DOHH2 (cell line): ENCODE results near the gene COX8A.
A peak's percentile ranks its signal among the peaks of the same experiment; 100 is the strongest.

Experiments
- H3F3A ChIP-seq: fragments of 200-600 bp; sonication (generic), shearing (Covaris generic); 2 replicates; pipeline ENCODE4 v1.6.0; 2016; ENCODE audit warnings: antibody characterized with exemption, mild to moderate bottlenecking; ENCODE audit not compliant: control insufficient read depth, insufficient read depth
- H3K27ac ChIP-seq: fragments of 200-600 bp; sonication (generic); 2 replicates; pipeline ENCODE4 v1.5.1; 2014; ENCODE audit warnings: low read depth, mild to moderate bottlenecking, low read length, moderate library complexity
- H3K27me3 ChIP-seq: fragments of 200-600 bp; sonication (generic); 2 replicates; pipeline ENCODE4 v1.6.1; 2014; ENCODE audit warnings: mild to moderate bottlenecking, low read length, mixed read lengths; ENCODE audit not compliant: control insufficient read depth
- H3K36me3 ChIP-seq: fragments of 200-600 bp; sonication (generic); 2 replicates; pipeline ENCODE4 v1.6.1; 2014; ENCODE audit warnings: mild to moderate bottlenecking, low read length, moderate library complexity, mixed read lengths; ENCODE audit not compliant: control insufficient read depth
- H3K4me1 ChIP-seq: fragments of 200-600 bp; sonication (generic); 2 replicates; pipeline ENCODE4 v1.6.1; 2014; ENCODE audit warnings: mild to moderate bottlenecking, low read length, mixed read lengths; ENCODE audit not compliant: control insufficient read depth
- H3K4me2 ChIP-seq: fragments of 200-600 bp; sonication (generic); 2 replicates; pipeline ENCODE4 v1.6.0; 2014; ENCODE audit warnings: mild to moderate bottlenecking, low read length, moderate library complexity
- H3K4me3 ChIP-seq: fragments of 200-600 bp; sonication (generic); 2 replicates; pipeline ENCODE4 v1.5.1; 2014; ENCODE audit warnings: mild to moderate bottlenecking, low read length, mixed read lengths
- H3K79me2 ChIP-seq: fragments of 200-600 bp; sonication (generic); 2 replicates; pipeline ENCODE4 v1.6.1; 2014; ENCODE audit warnings: mild to moderate bottlenecking, low read length, mixed read lengths; ENCODE audit not compliant: control insufficient read depth
- H3K9me2 ChIP-seq: fragments of 200-600 bp; sonication (generic); replicated peaks from 2 replicates; pipeline ENCODE4 v1.6.1; 2014; ENCODE audit warnings: mild to moderate bottlenecking, low read length, mixed read lengths; ENCODE audit not compliant: control insufficient read depth
- H3K9me3 ChIP-seq: fragments of 200-600 bp; sonication (generic); 2 replicates; pipeline ENCODE4 v1.6.1; 2014; ENCODE audit warnings: antibody characterized with exemption, low read length, mixed read lengths; ENCODE audit not compliant: control insufficient read depth, insufficient read depth
- H4K20me1 ChIP-seq: fragments of 200-600 bp; sonication (generic); 2 replicates; pipeline ENCODE4 v1.6.0; 2014; ENCODE audit warnings: low read depth, mild to moderate bottlenecking, antibody characterized with exemption, low read length, moderate library complexity; ENCODE audit not compliant: control insufficient read depth, insufficient read depth
- EZH2phosphoT487 ChIP-seq: fragments of 200-600 bp; sonication (generic); IDR thresholded peaks from 2 replicates; pipeline ENCODE4 v1.6.1; 2017; ENCODE audit warnings: borderline replicate concordance, mild to moderate bottlenecking, antibody characterized with exemption, low read length, moderate library complexity, mixed read lengths
- TF ChIP-seq, protein P1 (sequence below): fragments of 200-600 bp; sonication (generic); IDR thresholded peaks from one replicate; pipeline ENCODE4 v1.5.1; 2014; ENCODE audit warnings: antibody characterized with exemption, mild to moderate bottlenecking, low read depth, low read length; ENCODE audit not compliant: poor library complexity, severe bottlenecking

COX8A gene

DNA sequence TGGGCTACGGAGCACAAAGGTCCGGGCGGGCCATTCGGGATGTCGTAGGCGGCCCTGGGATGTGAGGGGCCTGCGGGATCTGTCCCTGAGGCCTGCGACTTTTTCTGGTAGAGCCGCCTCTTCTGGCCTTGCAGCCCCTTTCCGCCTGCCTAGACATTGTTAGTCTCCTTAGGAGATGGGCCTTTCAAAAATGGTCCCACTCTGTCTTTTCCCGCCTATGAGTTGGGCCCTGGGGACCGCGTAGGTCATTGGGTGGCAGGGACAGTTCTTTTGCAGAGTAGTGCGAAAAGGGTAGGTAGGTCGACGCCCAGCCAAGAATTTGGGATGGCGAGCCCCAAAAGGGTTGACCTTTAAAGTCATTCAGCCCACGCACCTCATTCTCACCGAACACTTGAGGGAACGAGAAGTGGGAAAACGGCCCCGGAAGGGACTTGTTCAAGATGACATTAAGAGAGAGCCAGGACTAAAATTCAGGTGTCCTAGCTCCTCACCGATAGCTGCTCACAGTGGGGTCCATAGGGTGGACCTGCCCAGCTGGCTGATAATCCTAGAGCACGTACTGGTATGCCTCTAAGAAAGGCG, 12.6 kb downstream of the COX8A start:
- Histone ChIP-seq H3K4me2 (peak overlapping the region; percentile 91), H3K9me2 (no peaks in the 10 kb centered on the region), H3K27me3 (no peaks in the 10 kb centered on the region), H3K4me1 (peaks cover 23% of the 10 kb centered on the region), H3K27ac (peak overlapping the region; percentile 61; the same call in 1 of the 2 replicates), H3K36me3 (peaks cover 30% of the 10 kb centered on the region), H3F3A (no peaks in the 10 kb centered on the region), H4K20me1 (0 out of 2 replicates have a peak, but pooled peaks cover 3% of the 10 kb centered on the region), H3K79me2 (peaks cover 40% of the 10 kb centered on the region), H3K4me3 (peak overlapping the region; percentile 91), H3K9me3 (no peaks in the 10 kb centered on the region)
- TF ChIP-seq, protein P1, sequence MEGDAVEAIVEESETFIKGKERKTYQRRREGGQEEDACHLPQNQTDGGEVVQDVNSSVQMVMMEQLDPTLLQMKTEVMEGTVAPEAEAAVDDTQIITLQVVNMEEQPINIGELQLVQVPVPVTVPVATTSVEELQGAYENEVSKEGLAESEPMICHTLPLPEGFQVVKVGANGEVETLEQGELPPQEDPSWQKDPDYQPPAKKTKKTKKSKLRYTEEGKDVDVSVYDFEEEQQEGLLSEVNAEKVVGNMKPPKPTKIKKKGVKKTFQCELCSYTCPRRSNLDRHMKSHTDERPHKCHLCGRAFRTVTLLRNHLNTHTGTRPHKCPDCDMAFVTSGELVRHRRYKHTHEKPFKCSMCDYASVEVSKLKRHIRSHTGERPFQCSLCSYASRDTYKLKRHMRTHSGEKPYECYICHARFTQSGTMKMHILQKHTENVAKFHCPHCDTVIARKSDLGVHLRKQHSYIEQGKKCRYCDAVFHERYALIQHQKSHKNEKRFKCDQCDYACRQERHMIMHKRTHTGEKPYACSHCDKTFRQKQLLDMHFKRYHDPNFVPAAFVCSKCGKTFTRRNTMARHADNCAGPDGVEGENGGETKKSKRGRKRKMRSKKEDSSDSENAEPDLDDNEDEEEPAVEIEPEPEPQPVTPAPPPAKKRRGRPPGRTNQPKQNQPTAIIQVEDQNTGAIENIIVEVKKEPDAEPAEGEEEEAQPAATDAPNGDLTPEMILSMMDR = no peak
- no peak for TF ChIP-seq EZH2phosphoT487

- no peaks in the 10 kb centered on the region for H3K9me3 ChIP-seq
- no peak overlapping the region for H3K4me2 ChIP-seq
- no peak overlapping the region for H3K4me3 ChIP-seq
- no peaks in the 10 kb centered on the region for H3F3A ChIP-seq
- H4K20me1 ChIP-seq = 0 out of 2 replicates have a peak, but pooled peaks cover 3% of the 10 kb centered on the region
- TF ChIP-seq, protein P1 = no peak
- TF ChIP-seq EZH2phosphoT487 = no peak
- H3K27me3 ChIP-seq = no peaks in the 10 kb centered on the region
- H3K9me2 ChIP-seq = no peaks in the 10 kb centered on the region
- H3K27ac ChIP-seq = no peak overlapping the region
- peaks cover 34% of the 10 kb centered on the region for H3K36me3 ChIP-seq
- peaks cover 9% of the 10 kb centered on the region for H3K4me1 ChIP-seq
- H3K79me2 ChIP-seq = peaks cover 29% of the 10 kb centered on the region
Measured at GRCh38 chr11:63991558-63991957, 17.1 kb downstream of the COX8A start.

DNA sequence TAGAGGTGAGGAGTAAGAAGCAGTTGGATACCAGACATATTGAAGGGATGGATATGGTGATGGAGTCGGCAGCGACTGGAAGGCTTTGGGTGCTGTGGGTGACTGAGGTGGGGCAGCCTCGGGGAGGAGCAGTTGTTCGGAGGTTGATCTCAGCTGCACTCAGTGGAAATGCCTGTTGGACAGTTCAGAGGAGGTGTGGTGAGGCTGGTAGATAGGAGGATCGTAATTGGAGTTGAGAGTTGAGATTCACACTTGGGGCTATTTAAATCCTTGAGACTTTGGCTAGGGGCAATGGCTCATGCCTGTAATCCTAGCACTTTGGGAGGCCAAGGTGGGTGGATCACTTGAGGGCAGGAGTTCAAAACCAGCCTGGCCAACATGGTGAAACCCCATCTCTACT, 18.7 kb downstream of the COX8A start:
- no peaks in the 10 kb centered on the region for H3K9me2 ChIP-seq
- TF ChIP-seq, protein P1 = no peak
- no peak overlapping the region for H3K4me2 ChIP-seq
- no peak overlapping the region for H3K27ac ChIP-seq
- H3K36me3 ChIP-seq = peaks cover 43% of the 10 kb centered on the region
- no peaks in the 10 kb centered on the region for H3K4me1 ChIP-seq
- H3K4me3 ChIP-seq = no peak overlapping the region
- no peaks in the 10 kb centered on the region for H3K9me3 ChIP-seq
- peaks cover 13% of the 10 kb centered on the region for H3K79me2 ChIP-seq
- H4K20me1 ChIP-seq = no peaks in the 10 kb centered on the region
- H3K27me3 ChIP-seq = no peaks in the 10 kb centered on the region
- H3F3A ChIP-seq = no peaks in the 10 kb centered on the region
